ENCODE data around the gene ETHE1. TPM values are rescaled to one million over a fixed set of nuclear protein-coding genes. Genes with fewer than 3 reads are reported as not detected.

The ETHE1 gene
- total and polyA plus RNA-seq, 2 donors = 27.6 to 60.1 TPM

DNA sequence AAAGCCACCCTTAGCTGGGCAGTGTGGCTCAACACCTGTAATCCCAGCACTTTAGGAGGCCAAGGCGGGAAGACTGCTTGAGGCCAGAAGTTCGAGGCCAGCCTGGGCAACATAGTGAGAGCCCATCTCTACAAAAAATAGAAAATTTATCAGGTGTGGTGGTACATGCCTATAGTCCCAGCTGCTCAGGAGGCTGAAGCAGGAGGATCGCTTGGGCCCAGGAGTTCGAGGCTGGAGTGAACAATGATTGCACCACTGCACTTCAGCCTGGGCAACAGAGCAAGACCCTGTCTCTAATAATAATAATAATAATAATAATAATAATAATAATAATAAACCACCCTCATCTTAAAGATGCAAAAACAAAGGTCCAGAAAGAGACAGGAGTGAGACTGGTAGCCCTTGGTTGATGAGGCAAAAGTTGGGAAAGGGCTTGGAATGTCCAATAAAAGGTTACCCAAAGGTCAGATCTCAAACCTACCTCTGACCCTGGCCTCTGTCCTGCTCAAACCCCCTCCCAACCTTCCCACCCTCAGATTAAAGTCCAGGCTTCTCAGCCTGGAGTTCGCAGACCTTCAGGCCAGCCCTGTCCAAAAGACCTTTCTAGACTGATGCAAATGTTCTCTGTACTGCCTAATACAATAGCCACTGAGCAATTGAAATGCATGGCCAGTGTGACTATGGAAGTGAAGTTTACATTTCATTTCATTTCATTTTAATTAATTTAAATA lies 15.1 kb upstream of the ETHE1 start:
- H3K27ac ChIP-seq (ENCODE audit: low read depth) = no peak overlapping the region
- no peaks in the 10 kb centered on the region for H3K4me1 ChIP-seq (ENCODE audit: insufficient read depth)
- no peak overlapping the region for H3K4me3 ChIP-seq (ENCODE audit: low read depth, low read length)
- peaks cover 6% of the 10 kb centered on the region for H3K36me3 ChIP-seq (ENCODE audit: insufficient read depth)
- no peak for DNase-seq (ENCODE audit: extremely low spot score)
- 96% methylated on average over 5 of the region's 5 CpGs for WGBS

- 93% methylated on average over 3 of the region's 3 CpGs for WGBS
- H3K4me3 ChIP-seq (ENCODE audit: low read depth, low read length) = no peak overlapping the region
- no peaks in the 10 kb centered on the region for H3K4me1 ChIP-seq (ENCODE audit: insufficient read depth)
- no peak overlapping the region for H3K27ac ChIP-seq (ENCODE audit: low read depth)
- peaks cover 5% of the 10 kb centered on the region for H3K36me3 ChIP-seq (ENCODE audit: insufficient read depth)
- DNase-seq (ENCODE audit: extremely low spot score) = no peak
Measured at GRCh38 chr19:43540381-43540780, 13.4 kb upstream of the ETHE1 start.

- Histone ChIP-seq H3K36me3 (ENCODE audit: insufficient read depth) (peaks cover 3% of the 10 kb centered on the region), H3K27ac (ENCODE audit: low read depth) (no peak overlapping the region), H3K4me1 (ENCODE audit: insufficient read depth) (no peaks in the 10 kb centered on the region), H3K4me3 (ENCODE audit: low read depth, low read length) (no peak overlapping the region)
- no peak for DNase-seq (ENCODE audit: extremely low spot score)
Measured at GRCh38 chr19:43538922-43539321, 11.9 kb upstream of the ETHE1 start.

- no peak for DNase-seq (ENCODE audit: extremely low spot score)
- Histone ChIP-seq H3K27ac (ENCODE audit: low read depth) (no peak overlapping the region), H3K4me1 (ENCODE audit: insufficient read depth) (no peaks in the 10 kb centered on the region), H3K36me3 (ENCODE audit: insufficient read depth) (no peaks in the 10 kb centered on the region), H3K4me3 (ENCODE audit: low read depth, low read length) (no peak overlapping the region)
- WGBS = 45% methylated on average over 62 of the region's 62 CpGs
Measured at GRCh38 chr19:43534816-43535761, 8.1 kb upstream of the ETHE1 start.

DNA sequence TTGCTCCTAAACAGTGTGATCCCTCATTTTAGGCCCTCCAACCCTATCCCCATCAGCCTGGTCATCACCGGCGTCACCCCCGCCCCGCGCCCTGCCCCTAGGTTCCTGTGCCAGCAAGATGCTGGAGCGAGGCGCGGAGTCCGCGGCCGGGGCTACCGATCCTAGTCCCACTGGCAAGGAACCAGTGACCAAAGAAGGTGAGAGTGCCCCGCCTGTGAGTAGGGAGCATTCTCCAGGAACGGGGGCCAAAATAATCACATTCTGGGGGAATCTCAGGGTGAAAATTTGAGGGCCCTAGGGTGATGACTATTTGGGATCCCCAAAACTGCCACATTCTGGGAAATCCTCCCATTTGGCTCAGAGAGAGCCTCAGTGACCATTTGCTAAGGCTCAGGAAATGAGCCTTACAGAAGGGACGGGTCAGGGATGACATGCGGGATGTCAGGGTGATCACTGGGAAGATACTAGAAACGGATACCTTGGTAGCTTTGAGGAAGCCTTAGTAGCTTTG lies 7.4 kb upstream of the ETHE1 start:
- Histone ChIP-seq H3K27ac (ENCODE audit: low read depth) (no peak overlapping the region), H3K4me1 (ENCODE audit: insufficient read depth) (no peaks in the 10 kb centered on the region), H3K4me3 (ENCODE audit: low read depth, low read length) (peak overlapping the region; percentile 1), H3K36me3 (ENCODE audit: insufficient read depth) (no peaks in the 10 kb centered on the region)
- WGBS = 13% methylated on average over 17 of the region's 17 CpGs
- no peak for DNase-seq (ENCODE audit: extremely low spot score)

DNA sequence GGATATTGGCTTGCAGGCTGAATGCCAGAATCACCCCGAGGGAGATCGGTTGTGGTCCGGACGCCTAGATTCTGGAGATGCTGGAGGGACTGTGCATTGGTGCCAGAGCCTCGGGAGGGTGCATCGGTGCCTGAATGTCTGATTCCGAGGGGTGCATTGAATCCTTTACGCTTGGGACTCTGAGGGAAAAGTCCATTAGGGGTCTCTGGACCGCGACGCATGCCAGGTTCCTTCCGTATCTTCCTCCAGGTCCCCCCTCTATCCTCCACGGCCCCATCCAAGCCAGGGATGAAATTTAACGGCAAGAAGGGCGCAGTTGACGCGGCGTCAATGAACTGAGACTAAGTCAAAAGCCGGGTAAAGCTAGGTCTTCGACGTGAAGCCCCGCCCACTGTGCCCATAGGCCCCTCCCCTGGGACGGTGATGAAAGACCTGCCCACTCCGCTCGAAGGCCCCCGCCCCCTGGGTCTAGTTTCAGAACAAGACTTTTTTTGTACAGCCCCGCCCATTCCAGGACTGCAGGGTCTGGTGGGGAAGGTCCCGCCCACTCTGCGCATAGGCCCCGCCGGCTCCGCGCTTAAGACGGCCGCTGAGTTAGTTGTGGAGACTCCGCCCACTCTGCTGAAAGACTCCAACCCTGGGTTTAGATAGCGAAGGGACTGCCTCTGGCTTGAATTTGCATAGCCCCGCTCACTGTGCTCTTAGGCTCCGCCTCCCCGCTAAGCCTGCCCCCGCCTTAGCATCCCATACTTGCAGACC lies 6.7 kb upstream of the ETHE1 start:
- peak; percentile 99 for DNase-seq (ENCODE audit: extremely low spot score)
- WGBS = under 1% methylated on average over 41 of the region's 41 CpGs
- Histone ChIP-seq H3K36me3 (ENCODE audit: insufficient read depth) (no peaks in the 10 kb centered on the region), H3K4me1 (ENCODE audit: insufficient read depth) (no peaks in the 10 kb centered on the region), H3K4me3 (ENCODE audit: low read depth, low read length) (peak overlapping the region; percentile 41), H3K27ac (ENCODE audit: low read depth) (peak overlapping the region; percentile 75)

DNA sequence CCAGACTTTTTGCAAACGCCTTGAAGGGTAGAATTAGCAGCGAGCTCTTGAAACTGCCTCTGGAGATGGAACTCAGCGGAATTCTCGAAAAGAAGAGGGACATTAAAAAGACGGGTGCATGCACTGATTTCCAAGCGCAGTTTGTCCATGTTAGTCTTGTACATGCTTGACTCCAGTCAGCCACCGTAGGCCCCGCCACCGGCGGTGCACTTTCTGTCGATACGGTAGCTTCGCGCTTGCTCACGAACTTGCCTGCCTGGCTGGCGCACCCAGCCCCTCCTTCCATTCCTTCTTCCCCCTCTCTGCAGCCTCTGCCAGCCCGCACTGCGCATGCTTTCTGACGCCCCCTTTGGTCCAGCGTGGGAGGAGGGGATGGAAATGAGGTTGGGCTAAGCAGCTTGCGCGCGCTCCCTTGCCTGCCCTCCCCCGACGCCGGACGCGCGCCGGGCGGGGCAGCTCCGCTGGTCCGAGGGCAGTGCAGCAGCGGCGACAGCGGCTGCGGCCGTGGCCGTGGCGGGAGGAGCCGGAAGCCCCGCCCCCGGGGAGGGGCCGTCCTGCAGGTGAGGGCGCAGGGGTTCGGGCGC lies 6.1 kb upstream of the ETHE1 start, which contains the start of gene ZNF575:
TSS of gene ZNF575 (plus strand) at position 227 of the 584 bp plus-strand sequence. CDS start 1,235 bp downstream, outside the sequence.
- H3K27ac ChIP-seq (ENCODE audit: low read depth) = peak within 1 kb of the TSS; percentile 75
- H3K36me3 ChIP-seq (ENCODE audit: insufficient read depth) = no peaks in the 10 kb centered on the region
- under 1% methylated on average over 47 of the region's 47 CpGs for WGBS
- H3K4me3 ChIP-seq (ENCODE audit: low read depth, low read length) = peak within 1 kb of the TSS; percentile 41
- peak; percentile 96 for DNase-seq (ENCODE audit: extremely low spot score)
- H3K4me1 ChIP-seq (ENCODE audit: insufficient read depth) = no peaks in the 10 kb centered on the region

GRCh38 chr19:43532571-43532961 lies 5.6 kb upstream of the ETHE1 start:
- no peaks in the 10 kb centered on the region for H3K4me1 ChIP-seq (ENCODE audit: insufficient read depth)
- H3K4me3 ChIP-seq (ENCODE audit: low read depth, low read length) = peak overlapping the region; percentile 41
- no peak for DNase-seq (ENCODE audit: extremely low spot score)
- no peaks in the 10 kb centered on the region for H3K36me3 ChIP-seq (ENCODE audit: insufficient read depth)
- WGBS = under 1% methylated on average over 16 of the region's 16 CpGs
- H3K27ac ChIP-seq (ENCODE audit: low read depth) = peak overlapping the region; percentile 48

- H3K4me1 ChIP-seq (ENCODE audit: insufficient read depth) = no peaks in the 10 kb centered on the region
- peak overlapping the region; percentile 88 for H3K4me3 ChIP-seq (ENCODE audit: low read depth, low read length)
- WGBS = 20% methylated on average over 13 of the region's 13 CpGs
- DNase-seq (ENCODE audit: extremely low spot score) = no peak
- no peak overlapping the region for H3K27ac ChIP-seq (ENCODE audit: low read depth)
- H3K36me3 ChIP-seq (ENCODE audit: insufficient read depth) = no peaks in the 10 kb centered on the region
Measured at GRCh38 chr19:43527860-43528622, 1.0 kb upstream of the ETHE1 start.

DNA sequence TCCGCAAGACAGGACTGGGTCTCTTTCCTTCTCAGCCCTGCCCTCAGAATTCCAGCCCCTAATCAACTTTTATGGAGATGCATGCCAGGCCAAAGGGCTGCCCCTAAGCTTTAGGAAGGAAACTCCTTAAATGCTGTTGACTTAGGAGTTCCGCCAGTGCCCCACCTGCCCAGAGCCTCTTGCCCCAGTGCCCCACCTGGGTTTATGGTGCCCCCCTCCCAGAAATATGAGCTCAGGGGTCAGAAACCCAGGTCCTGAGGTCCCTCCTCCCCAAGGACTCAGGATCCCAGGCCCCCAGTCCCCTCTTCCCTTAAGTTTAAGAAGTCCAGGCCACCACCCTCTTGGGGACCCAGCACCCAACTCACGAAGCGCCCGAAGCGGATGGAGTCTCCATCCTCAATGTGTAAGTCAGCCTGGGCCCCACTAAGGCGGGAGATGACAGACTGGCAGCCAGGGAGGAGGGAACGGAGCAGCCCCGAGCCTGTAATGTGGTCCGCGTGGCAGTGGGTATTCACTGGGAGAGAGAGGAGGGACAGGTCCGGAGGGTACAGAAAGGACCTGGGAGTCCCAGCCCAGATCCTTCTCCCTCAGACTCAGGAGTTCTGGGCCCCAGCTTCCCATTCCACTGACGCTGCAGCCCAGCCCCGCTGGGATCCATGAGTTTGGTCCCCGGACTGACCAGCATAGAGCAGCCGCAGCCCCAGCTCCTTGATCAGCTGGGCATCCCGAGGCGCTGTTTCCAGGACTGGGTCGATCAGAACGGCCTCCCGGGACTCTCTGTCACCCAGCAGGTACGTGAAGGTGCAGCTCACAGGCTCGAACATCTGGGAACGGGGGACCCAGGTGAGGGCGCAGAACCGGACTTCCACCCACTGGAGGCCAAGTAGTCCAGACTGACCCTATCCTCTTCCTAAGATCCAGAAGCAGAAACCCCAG lies 897 bp downstream of the ETHE1 start:
- whole genome bisulfite sequencing = 4% methylated on average over 26 of the region's 26 CpGs
- Histone ChIP-seq H3K4me3 (ENCODE audit: low read depth, low read length) (peak overlapping the region; percentile 88), H3K4me1 (ENCODE audit: insufficient read depth) (no peaks in the 10 kb centered on the region), H3K36me3 (ENCODE audit: insufficient read depth) (no peaks in the 10 kb centered on the region), H3K27ac (ENCODE audit: low read depth) (peak overlapping the region; percentile 68)
- DNase-seq (ENCODE audit: extremely low spot score) = no peak

- no peak for DNase-seq (ENCODE audit: extremely low spot score)
- H3K27ac ChIP-seq (ENCODE audit: low read depth) = no peak overlapping the region
- 24% methylated on average over 12 of the region's 12 CpGs for WGBS
- no peaks in the 10 kb centered on the region for H3K4me1 ChIP-seq (ENCODE audit: insufficient read depth)
- no peaks in the 10 kb centered on the region for H3K36me3 ChIP-seq (ENCODE audit: insufficient read depth)
- peak overlapping the region; percentile 88 for H3K4me3 ChIP-seq (ENCODE audit: low read depth, low read length)
Measured at GRCh38 chr19:43524922-43525835, 1.8 kb downstream of the ETHE1 start.

Data from urinary bladder (tissue), 4 donors.